ENCODE results near the gene TFDP1. TPM values are rescaled to one million over a fixed set of nuclear protein-coding genes. Genes with fewer than 3 reads are reported as not detected.

TFDP1 gene
- polyA plus RNA-seq, 3 donors = 30.3 to 54.0 (median 37.6) TPM

- intact Hi-C loops (cut with micrococcal nuclease) = no loop called here
- no peak for DNase-seq
- Mint-ChIP-seq H3K36me3 (peaks cover 44 to 48% of the 10 kb centered on the region in 2 donors), H3K4me3 (no peak overlapping the region), H3K9me3 (peaks cover 46 to 70% (median 64%) of the 10 kb centered on the region in 7 donors), H3K27ac (no peak overlapping the region), H3K27me3 (ENCODE audit: low read depth in 3 of 3) (peaks cover 0 to 5% (median 2%) of the 10 kb centered on the region in 3 donors), H3K4me1 (peaks cover 3% of the 10 kb centered on the region)
- Histone ChIP-seq H3K27ac (ENCODE audit: low read depth in 1 of 2, low read length in 2 of 2) (no peak overlapping the region), H3K9ac (ENCODE audit: insufficient read depth, low read length, poor library complexity, severe bottlenecking) (no peak overlapping the region), H3K4me2 (replicated peaks; ENCODE audit: extremely low read depth, low read length, poor library complexity, severe bottlenecking) (no peak overlapping the region), H3K4me3 (replicated peaks in 1 of 3; ENCODE audit: low read depth in 2 of 3, low read length in 3 of 3) (no peak overlapping the region), H3K4me1 (ENCODE audit: control insufficient read depth in 1 of 2, insufficient read depth in 2 of 2, low read length in 2 of 2) (no peaks in the 10 kb centered on the region), H2AFZ (ENCODE audit: insufficient read depth, low read depth, low read length, poor library complexity, severe bottlenecking) (no peak overlapping the region), H3K9me3 (replicated peaks in 1 of 2; ENCODE audit: control insufficient read depth in 1 of 2, insufficient read depth in 1 of 2, low read length in 2 of 2) (peaks cover 50 to 52% of the 10 kb centered on the region in 2 donors), H3K36me3 (replicated peaks in 1 of 2; ENCODE audit: control insufficient read depth in 1 of 2, insufficient read depth in 2 of 2, low read length in 2 of 2) (peaks cover 39 to 48% of the 10 kb centered on the region in 2 donors), H3K79me2 (ENCODE audit: insufficient read depth, low read length) (no peaks in the 10 kb centered on the region), H4K20me1 (ENCODE audit: insufficient read depth, low read length) (no peaks in the 10 kb centered on the region), H3K27me3 (ENCODE audit: control insufficient read depth in 2 of 2, insufficient read depth in 2 of 2, low read length in 2 of 2) (no peaks in the 10 kb centered on the region)
- WGBS (ENCODE audit: insufficient coverage) = no CpG with 5 or more reads among the region's 2 CpGs
- no peak for TF ChIP-seq CTCF (IDR thresholded peaks at IDR 0.05)
These were observed 58.0 kb downstream of the TFDP1 start for GRCh38 chr13:113642563-113642962.

GRCh38 chr13:113643593-113643992, 59.0 kb downstream of the TFDP1 start:
- peaks cover 7% of the 10 kb centered on the region for H3K4me1 Mint-ChIP-seq

More at GRCh38 chr13:113643593-113643992, 59.0 kb downstream of the TFDP1 start:
- no peak overlapping the region for H3K4me2 ChIP-seq (replicated peaks; ENCODE audit: extremely low read depth, low read length, poor library complexity, severe bottlenecking)
- H3K36me3 Mint-ChIP-seq = peaks cover 34 to 39% of the 10 kb centered on the region in 2 donors
- no peaks in the 10 kb centered on the region for H3K4me1 ChIP-seq (ENCODE audit: control insufficient read depth in 1 of 2, insufficient read depth in 2 of 2, low read length in 2 of 2)
- no peaks in the 10 kb centered on the region for H3K27me3 ChIP-seq (ENCODE audit: control insufficient read depth in 2 of 2, insufficient read depth in 2 of 2, low read length in 2 of 2)
- WGBS (ENCODE audit: insufficient coverage) = no CpG with 5 or more reads among the region's 5 CpGs
- H3K4me3 Mint-ChIP-seq = no peak overlapping the region
- H2AFZ ChIP-seq (ENCODE audit: insufficient read depth, low read depth, low read length, poor library complexity, severe bottlenecking) = no peak overlapping the region
- H3K9me3 ChIP-seq (replicated peaks in 1 of 2; ENCODE audit: control insufficient read depth in 1 of 2, insufficient read depth in 1 of 2, low read length in 2 of 2) = peaks cover 44 to 47% of the 10 kb centered on the region in 2 donors
- H3K79me2 ChIP-seq (ENCODE audit: insufficient read depth, low read length) = no peaks in the 10 kb centered on the region
- peaks cover 1 to 9% (median 6%) of the 10 kb centered on the region in 3 donors for H3K27me3 Mint-ChIP-seq (ENCODE audit: low read depth in 3 of 3)
- H3K4me3 ChIP-seq (replicated peaks in 1 of 3; ENCODE audit: low read depth in 2 of 3, low read length in 3 of 3) = no peak overlapping the region
- no peak for TF ChIP-seq CTCF (IDR thresholded peaks at IDR 0.05)
- no peak overlapping the region for H3K9ac ChIP-seq (ENCODE audit: insufficient read depth, low read length, poor library complexity, severe bottlenecking)
- peaks cover 29 to 38% of the 10 kb centered on the region in 2 donors for H3K36me3 ChIP-seq (replicated peaks in 1 of 2; ENCODE audit: control insufficient read depth in 1 of 2, insufficient read depth in 2 of 2, low read length in 2 of 2)
- H3K27ac ChIP-seq (ENCODE audit: low read depth in 1 of 2, low read length in 2 of 2) = no peak overlapping the region
- H3K9me3 Mint-ChIP-seq = peaks cover 45 to 68% (median 64%) of the 10 kb centered on the region in 7 donors
- no peak for DNase-seq
- no peak overlapping the region for H3K27ac Mint-ChIP-seq
- intact Hi-C loops (cut with micrococcal nuclease) = no loop called here
- H4K20me1 ChIP-seq (ENCODE audit: insufficient read depth, low read length) = no peaks in the 10 kb centered on the region

Measured in CD14-positive monocyte (primary cell).